ENCODE data around the gene SLC6A6.

GRCh38 chr3:14450922-14451606 lies 48.7 kb downstream of the SLC6A6 start:
- TF ChIP-seq, protein P1, sequence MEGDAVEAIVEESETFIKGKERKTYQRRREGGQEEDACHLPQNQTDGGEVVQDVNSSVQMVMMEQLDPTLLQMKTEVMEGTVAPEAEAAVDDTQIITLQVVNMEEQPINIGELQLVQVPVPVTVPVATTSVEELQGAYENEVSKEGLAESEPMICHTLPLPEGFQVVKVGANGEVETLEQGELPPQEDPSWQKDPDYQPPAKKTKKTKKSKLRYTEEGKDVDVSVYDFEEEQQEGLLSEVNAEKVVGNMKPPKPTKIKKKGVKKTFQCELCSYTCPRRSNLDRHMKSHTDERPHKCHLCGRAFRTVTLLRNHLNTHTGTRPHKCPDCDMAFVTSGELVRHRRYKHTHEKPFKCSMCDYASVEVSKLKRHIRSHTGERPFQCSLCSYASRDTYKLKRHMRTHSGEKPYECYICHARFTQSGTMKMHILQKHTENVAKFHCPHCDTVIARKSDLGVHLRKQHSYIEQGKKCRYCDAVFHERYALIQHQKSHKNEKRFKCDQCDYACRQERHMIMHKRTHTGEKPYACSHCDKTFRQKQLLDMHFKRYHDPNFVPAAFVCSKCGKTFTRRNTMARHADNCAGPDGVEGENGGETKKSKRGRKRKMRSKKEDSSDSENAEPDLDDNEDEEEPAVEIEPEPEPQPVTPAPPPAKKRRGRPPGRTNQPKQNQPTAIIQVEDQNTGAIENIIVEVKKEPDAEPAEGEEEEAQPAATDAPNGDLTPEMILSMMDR (IDR thresholded peaks at IDR 0.05; ENCODE audit: borderline replicate concordance, extremely low read depth, low read length, poor library complexity, severe bottlenecking), result no peak
- TF ChIP-seq EZH2 (IDR thresholded peaks at IDR 0.05; ENCODE audit: borderline replicate concordance, low read depth, low read length, severe bottlenecking), result no peak
